ENCODE results near the gene FREM3. TPM values are rescaled to one million over a fixed set of nuclear protein-coding genes. Genes with fewer than 3 reads are reported as not detected.
A peak's percentile ranks its signal among the peaks of the same experiment; 100 is the strongest.

FREM3 gene
- total RNA-seq, 1 donor from 2014 or later, result 0.38 TPM

DNA sequence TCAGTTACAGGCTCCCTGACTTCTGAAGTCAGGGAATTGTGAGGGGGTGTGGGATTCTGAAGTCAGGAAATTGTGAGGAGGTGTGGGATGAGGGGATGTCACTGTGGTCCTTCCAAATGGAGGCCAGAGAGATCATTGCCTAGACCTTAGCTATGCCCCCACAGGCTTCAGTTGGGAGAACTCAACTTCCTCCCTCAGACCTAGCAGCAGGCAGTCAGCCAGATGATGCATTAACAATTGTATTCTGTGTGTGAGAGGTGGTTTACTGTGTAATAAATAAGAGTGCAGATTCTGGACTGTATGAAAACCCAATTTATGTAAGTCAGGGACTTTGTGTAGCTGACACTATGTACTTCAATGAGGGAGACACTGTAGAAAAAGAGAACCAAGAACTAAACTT lies 65.7 kb downstream of the FREM3 start:
- no peak for ATAC-seq
- no peak for DNase-seq
- Histone ChIP-seq H3K9me3 (no peaks in the 10 kb centered on the region), H3K27ac (no peak overlapping the region), H3K4me1 (no peaks in the 10 kb centered on the region), H3K4me3 (no peak overlapping the region), H3K27me3 (ENCODE audit: low read depth) (no peaks in the 10 kb centered on the region), H3K36me3 (no peaks in the 10 kb centered on the region)
- TF ChIP-seq, protein P1, sequence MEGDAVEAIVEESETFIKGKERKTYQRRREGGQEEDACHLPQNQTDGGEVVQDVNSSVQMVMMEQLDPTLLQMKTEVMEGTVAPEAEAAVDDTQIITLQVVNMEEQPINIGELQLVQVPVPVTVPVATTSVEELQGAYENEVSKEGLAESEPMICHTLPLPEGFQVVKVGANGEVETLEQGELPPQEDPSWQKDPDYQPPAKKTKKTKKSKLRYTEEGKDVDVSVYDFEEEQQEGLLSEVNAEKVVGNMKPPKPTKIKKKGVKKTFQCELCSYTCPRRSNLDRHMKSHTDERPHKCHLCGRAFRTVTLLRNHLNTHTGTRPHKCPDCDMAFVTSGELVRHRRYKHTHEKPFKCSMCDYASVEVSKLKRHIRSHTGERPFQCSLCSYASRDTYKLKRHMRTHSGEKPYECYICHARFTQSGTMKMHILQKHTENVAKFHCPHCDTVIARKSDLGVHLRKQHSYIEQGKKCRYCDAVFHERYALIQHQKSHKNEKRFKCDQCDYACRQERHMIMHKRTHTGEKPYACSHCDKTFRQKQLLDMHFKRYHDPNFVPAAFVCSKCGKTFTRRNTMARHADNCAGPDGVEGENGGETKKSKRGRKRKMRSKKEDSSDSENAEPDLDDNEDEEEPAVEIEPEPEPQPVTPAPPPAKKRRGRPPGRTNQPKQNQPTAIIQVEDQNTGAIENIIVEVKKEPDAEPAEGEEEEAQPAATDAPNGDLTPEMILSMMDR (IDR thresholded peaks at IDR 0.05), result no peak
- intact Hi-C loops (cut with DNase I), result no loop called here

- no peak overlapping the region for H3K27ac ChIP-seq
- DNase-seq (no peak), ATAC-seq (no peak)
- TF ChIP-seq, protein P1 (IDR thresholded peaks at IDR 0.05), result no peak
- no peaks in the 10 kb centered on the region for H3K9me3 ChIP-seq
- H3K36me3 ChIP-seq, result no peaks in the 10 kb centered on the region
- H3K27me3 ChIP-seq (ENCODE audit: low read depth), result no peaks in the 10 kb centered on the region
- intact Hi-C loops (cut with DNase I), result no loop called here
- H3K4me3 ChIP-seq, result no peak overlapping the region
- no peaks in the 10 kb centered on the region for H3K4me1 ChIP-seq
Observed at GRCh38 chr4:143633833-143634232, 66.6 kb downstream of the FREM3 start.

- Histone ChIP-seq H3K9me3 (no peaks in the 10 kb centered on the region), H3K27me3 (ENCODE audit: low read depth) (no peaks in the 10 kb centered on the region), H3K4me1 (no peaks in the 10 kb centered on the region), H3K4me3 (no peak overlapping the region), H3K36me3 (no peaks in the 10 kb centered on the region), H3K27ac (no peak overlapping the region)
- TF ChIP-seq, protein P1 (IDR thresholded peaks at IDR 0.05), result no peak
- DNase-seq, result peak; percentile 52
- intact Hi-C loops (cut with DNase I), result no loop called here
- peak; percentile 71 to 90 for ATAC-seq
Observed at GRCh38 chr4:143626134-143626911, 74.2 kb downstream of the FREM3 start.

- H3K9me3 ChIP-seq, result no peaks in the 10 kb centered on the region
- TF ChIP-seq, protein P1 (IDR thresholded peaks at IDR 0.05), result no peak
- intact Hi-C loops (cut with DNase I), result no loop called here
- no peak overlapping the region for H3K4me3 ChIP-seq
- no peaks in the 10 kb centered on the region for H3K4me1 ChIP-seq
- H3K27ac ChIP-seq, result no peak overlapping the region
- no peak for DNase-seq
- no peaks in the 10 kb centered on the region for H3K27me3 ChIP-seq (ENCODE audit: low read depth)
- no peaks in the 10 kb centered on the region for H3K36me3 ChIP-seq
- no peak for ATAC-seq
Observed at GRCh38 chr4:143625632-143626031, 74.8 kb downstream of the FREM3 start.

GRCh38 chr4:143623896-143624295 lies 76.6 kb downstream of the FREM3 start:
- Histone ChIP-seq H3K27ac (no peak overlapping the region), H3K9me3 (no peaks in the 10 kb centered on the region), H3K27me3 (ENCODE audit: low read depth) (no peaks in the 10 kb centered on the region), H3K4me3 (no peak overlapping the region), H3K36me3 (no peaks in the 10 kb centered on the region), H3K4me1 (no peaks in the 10 kb centered on the region)
- no peak for DNase-seq
- intact Hi-C loops (cut with DNase I), result no loop called here
- TF ChIP-seq, protein P1 (IDR thresholded peaks at IDR 0.05), result no peak
- no peak for ATAC-seq
